LNCaP clone FGC (cell line): ENCODE results near the gene ADAMTSL5.

Experiments used
- DNase-seq: peaks from one replicate; pipeline ENCODE4 v3.0.0-alpha.2; 2011; ENCODE audit warnings: low read depth
- H3K4me3 ChIP-seq: 2 replicates; pipeline ENCODE4 v1.5.1; 2011; ENCODE audit warnings: mild to moderate bottlenecking, low read depth, low read length, control low read depth
- TF ChIP-seq, protein P1 (sequence below): IDR thresholded peaks from 2 replicates; pipeline ENCODE4 v1.5.1; 2012; ENCODE audit warnings: mild to moderate bottlenecking; ENCODE audit not compliant: control insufficient read depth, insufficient read depth; ENCODE audit errors: extremely low read depth

The ADAMTSL5 gene

DNA sequence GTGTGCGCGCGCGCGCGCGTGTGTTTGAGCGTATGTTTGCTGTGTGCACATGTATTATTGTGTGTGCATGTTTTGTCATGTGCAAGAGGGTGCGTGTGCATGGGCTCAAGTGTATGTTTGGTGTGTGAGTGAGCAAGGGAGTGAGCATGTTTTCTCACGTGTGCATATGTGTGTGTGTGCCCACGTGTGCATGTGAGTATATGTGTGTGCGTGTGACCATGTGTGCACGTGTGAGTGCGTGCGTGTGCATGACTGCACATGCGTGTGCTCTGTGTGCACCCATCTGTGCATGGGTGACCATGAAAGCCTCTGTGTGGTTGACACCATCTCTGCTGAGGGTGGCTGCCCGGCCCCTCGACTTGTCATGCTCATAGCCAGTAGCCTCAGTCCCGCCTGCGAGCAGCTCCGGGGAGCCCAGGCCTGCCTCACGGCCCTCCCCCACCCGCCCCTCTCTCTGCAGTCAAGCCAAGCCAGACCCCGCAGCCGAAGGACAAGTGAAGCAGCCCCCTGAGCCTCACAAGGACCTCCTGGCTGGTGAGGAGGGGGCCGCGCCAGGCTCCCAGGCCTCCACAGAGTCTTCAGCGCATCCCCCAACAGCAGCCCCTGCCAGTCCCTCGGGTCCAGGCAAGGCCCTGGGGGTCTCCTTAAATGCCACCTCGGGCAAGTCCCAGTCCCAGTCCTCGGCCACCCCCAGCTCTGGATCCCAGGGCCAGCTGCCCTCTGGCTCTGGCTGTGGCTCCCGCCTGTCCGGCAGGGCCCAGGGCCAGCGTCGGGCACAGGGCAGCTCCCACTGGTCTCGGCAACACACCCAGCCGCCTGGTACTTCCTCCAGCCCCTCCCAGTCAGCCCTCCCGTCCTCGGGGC, 15.9 kb downstream of the ADAMTSL5 start:
- no peak overlapping the region for H3K4me3 ChIP-seq
- no peak for DNase-seq
- TF ChIP-seq, protein P1, sequence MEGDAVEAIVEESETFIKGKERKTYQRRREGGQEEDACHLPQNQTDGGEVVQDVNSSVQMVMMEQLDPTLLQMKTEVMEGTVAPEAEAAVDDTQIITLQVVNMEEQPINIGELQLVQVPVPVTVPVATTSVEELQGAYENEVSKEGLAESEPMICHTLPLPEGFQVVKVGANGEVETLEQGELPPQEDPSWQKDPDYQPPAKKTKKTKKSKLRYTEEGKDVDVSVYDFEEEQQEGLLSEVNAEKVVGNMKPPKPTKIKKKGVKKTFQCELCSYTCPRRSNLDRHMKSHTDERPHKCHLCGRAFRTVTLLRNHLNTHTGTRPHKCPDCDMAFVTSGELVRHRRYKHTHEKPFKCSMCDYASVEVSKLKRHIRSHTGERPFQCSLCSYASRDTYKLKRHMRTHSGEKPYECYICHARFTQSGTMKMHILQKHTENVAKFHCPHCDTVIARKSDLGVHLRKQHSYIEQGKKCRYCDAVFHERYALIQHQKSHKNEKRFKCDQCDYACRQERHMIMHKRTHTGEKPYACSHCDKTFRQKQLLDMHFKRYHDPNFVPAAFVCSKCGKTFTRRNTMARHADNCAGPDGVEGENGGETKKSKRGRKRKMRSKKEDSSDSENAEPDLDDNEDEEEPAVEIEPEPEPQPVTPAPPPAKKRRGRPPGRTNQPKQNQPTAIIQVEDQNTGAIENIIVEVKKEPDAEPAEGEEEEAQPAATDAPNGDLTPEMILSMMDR = no peak

DNA sequence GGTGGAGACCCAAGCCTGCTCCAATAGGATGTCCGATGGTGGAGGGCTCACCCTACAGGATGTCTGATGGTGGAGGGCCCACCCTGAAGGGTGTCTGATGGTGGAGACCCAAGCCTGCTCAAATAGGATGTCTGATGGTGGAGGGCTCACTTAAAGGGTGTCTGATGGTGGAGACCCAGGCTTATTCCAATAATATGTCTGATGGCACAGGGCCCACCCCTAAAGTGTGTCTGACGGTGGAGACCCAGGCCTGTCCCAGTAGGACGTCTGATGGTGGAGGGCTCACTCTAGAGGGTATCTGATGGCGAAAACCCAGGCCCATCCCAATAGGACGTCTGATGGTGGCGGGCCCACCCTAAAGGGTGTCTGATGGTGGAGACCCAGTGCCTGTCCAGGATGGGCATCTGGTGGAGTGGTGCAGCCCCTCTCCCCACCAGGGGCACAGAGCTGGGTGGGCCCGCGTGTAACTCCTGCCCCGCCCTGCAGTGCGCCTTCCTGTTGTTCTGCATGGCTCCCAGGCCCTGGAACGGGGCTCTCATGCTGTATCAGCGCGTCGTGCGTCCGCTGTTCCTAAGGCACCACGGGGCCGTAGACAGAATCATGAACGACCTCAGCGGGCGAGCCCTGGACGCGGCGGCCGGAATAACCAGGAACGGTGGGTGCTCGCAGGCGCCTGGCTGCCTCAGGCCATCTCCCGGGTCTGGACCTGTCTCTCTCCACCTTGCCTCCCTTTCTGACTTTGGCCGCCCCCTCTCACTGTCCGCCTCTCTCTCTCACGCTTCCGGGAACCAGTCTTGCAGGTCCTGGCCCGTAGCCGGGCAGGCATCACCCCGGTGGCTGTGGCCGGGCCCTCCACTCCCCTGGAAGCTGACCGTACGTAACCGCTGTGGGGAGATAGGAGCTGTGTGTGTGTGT, 16.8 kb downstream of the ADAMTSL5 start:
- no peak overlapping the region for H3K4me3 ChIP-seq
- TF ChIP-seq, protein P1 = no peak
- no peak for DNase-seq

- TF ChIP-seq, protein P1 = no peak
- H3K4me3 ChIP-seq = no peak overlapping the region
- DNase-seq = no peak
Measured at GRCh38 chr19:1495051-1495798, 17.6 kb downstream of the ADAMTSL5 start.

DNA sequence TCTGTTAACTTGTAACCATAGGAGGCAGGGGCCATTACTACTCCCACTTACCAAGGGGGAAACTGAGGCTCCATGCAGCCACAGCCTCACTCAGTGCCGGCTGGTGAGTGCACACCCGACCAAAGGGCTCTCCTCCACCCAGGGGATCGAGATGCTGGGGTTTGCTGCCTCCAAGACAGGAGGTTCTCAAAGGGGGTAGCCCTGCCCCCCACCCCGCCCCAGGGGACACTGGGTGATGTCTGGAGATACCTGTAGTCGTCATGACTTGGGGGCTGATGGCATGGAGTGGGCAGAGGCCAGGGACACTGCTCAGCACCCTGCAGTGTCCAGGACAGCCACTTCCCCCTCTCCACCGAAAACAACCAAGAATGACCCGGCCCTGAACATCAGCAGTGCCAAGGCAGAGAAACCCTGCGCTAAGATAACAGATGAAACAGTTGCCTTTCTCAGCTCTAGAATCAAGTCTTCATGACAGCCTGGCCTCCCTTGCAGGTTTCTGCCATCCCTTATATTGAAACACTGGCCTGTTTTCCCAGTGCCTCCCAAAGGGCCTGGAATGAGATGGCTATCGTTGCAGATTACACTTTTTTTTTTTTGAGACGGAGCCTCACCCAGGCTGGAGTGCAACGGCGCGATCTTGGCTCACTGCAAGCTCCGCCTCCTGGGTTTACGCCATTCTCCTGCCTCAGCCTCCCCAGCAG, 18.6 kb downstream of the ADAMTSL5 start:
- H3K4me3 ChIP-seq = no peak overlapping the region
- DNase-seq = no peak
- TF ChIP-seq, protein P1 = no peak

DNA sequence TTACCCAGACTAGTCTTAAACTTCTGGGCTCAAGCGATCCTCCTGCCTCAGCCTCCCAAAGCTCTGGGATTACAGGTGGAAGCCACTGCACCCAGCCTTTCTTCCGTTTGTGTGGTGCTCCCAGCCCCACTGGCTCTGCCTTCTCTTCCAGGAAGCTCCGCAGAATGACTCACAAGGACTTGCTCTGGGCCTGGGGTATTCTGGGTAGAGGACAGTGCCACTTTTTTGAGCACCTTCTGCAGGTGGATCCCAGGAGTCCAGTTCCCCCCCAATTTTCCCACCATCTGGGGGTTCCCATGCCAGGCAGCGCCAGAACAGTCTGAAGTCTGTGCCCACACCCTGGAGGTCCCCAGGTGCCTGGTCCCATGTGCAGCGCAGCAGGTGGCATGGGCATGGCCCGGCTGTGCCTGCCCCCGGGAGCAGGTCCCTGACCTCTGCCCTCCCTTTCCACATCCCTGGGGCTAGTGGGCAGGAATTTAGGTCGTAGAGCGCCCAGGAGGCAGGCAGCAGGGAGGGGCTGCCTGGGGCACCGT, 20.3 kb downstream of the ADAMTSL5 start:
- no peak for DNase-seq
- no peak overlapping the region for H3K4me3 ChIP-seq
- TF ChIP-seq, protein P1 = no peak

DNA sequence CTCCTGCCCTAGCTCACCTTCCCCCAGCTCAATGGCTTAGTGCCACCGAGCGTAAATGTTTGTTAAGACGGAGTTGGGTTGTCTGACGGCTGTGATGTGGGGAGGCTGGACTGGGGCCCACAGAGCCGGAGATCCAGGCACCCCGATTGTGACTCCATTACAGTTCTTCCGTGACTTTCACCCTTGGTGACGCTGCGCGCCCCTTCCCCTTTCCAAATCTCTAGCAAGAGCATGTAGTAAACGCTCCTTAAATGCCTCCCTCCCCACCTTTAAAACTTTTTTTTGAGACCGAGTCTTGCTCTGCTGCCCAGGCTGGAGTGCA, 21.0 kb downstream of the ADAMTSL5 start:
- peak overlapping the region; percentile 68 for H3K4me3 ChIP-seq
- TF ChIP-seq, protein P1 = no peak
- no peak for DNase-seq
